Prostate gland (tissue), 2 donors: ENCODE results near the gene EXOC2. TPM values are rescaled to one million over a fixed set of nuclear protein-coding genes. Genes with fewer than 3 reads are reported as not detected.
"Not testable (repeated sequence)": the region's sequence is repeated elsewhere in the genome, so short reads cannot be mapped to it uniquely, and the experiment has no call there.

Experiments
- DNase-seq: peaks from one replicate; pipeline ENCODE4 v3.0.0-alpha.2; 2019; ENCODE audit warnings: low spot score
- H3K27ac ChIP-seq, 2 donors: fragments of 200-600 bp; sonication (generic); 2 replicates each; pipeline ENCODE4 v1.5.1; 2017 to 2019
- H3K27me3 ChIP-seq: fragments of 200-600 bp; sonication (generic); replicated peaks from 2 replicates; pipeline ENCODE4 v1.5.1; 2019; ENCODE audit not compliant: insufficient read depth
- H3K36me3 ChIP-seq, 2 donors: fragments of 200-600 bp; sonication (generic); 1 replicate in 1 of 2; 2 replicates in 1 of 2; pipeline versions ENCODE4 v1.5.1 to v1.8.1; 2017 to 2019
- H3K4me1 ChIP-seq: fragments of 200-600 bp; sonication (generic); replicated peaks from 2 replicates; pipeline ENCODE4 v1.5.1; 2019
- H3K4me3 ChIP-seq, 2 donors: fragments of 200-600 bp; sonication (generic); 2 replicates each; pipeline ENCODE4 v1.5.1; 2017 to 2019
- H3K9me3 ChIP-seq: fragments of 200-600 bp; sonication (generic); 2 replicates; pipeline ENCODE4 v1.5.1; 2017
- POLR2A ChIP-seq: fragments of 450-650 bp; IDR thresholded peaks from one replicate; pipeline ENCODE4 v1.6.1; 2016; ENCODE audit warnings: antibody characterized with exemption, mild to moderate bottlenecking
- POLR2AphosphoS5 ChIP-seq: sonication (generic); formaldehyde crosslinking; IDR thresholded peaks from one replicate; pipeline ENCODE4 v1.6.1; 2017; ENCODE audit warnings: antibody characterized with exemption
- WGBS: methylation state at CpG from one replicate; pipeline ENCODE4 v1.1.5; 2018; 5-methylcytosine and 5-hydroxymethylcytosine counted together
- intact Hi-C: fragments of 100-400 bp; cut with DNase I; formaldehyde crosslinking; loops from one replicate; pipeline ENCODE4 v1.14.2; 2022
- total RNA-seq, 2 donors: library from RNA; depleted of rRNA; stranded (reverse); fragments of >200 nt; gene quantifications; one replicate each; pipeline ENCODE4 v1.1.0, GENCODE V29; 2016
- TF ChIP-seq, protein P1 (sequence below), 4 experiments: fragments of 200-600 bp in 2 of 4; fragments of 450-650 bp in 2 of 4; sonication (generic) in 2 of 4; IDR thresholded peaks; 1 replicate in 3 of 4; 2 replicates in 1 of 4; pipeline ENCODE4 v1.5.1; 2016 to 2019; ENCODE audit warnings: antibody characterized with exemption in 4 of 4, mild to moderate bottlenecking in 2 of 4, moderate library complexity in 2 of 4

The EXOC2 gene
- total RNA-seq, 2 donors from 2014 or later = 18.2 to 30.8 TPM

DNA sequence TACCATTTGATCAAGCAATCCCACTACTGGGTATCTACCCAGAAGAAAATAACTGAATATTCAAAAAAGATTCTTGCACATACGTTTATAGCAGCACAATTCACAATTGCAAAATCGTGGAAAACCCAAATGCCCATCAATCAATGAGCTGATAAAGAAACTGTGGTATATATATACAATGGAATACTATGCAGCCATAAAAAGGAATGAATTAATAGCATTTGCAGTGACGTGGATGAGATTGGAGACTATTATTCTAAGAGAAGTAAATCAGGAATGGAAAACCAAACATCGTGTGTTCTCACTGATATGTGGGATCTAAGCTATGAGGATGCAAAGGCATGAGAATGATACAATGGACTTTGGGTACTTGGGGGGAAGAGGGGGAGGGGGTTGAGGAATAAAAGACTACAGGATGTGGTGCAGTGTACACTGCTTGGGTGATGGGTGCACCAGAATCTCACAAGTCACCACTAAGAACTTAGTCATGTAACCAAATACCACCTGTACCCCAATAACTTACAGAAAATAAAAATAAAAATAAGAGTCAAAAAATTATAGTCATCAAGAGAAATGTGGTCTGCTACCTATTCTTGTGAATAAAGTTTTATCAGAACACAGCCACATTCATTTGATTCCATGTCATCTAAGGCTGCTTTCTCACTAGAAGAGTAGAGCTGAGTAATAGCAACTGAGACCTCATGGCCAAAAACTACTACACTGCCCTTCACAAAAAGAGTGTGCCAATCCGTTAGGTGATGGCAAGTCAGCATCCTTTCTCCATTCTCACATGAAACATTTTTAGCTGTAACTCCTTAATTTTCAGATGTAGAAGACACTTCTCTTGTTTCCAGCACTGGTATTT lies 27.3 kb downstream of the EXOC2 start:
- H3K27ac ChIP-seq = no peak overlapping the region
- H3K4me3 ChIP-seq = no peak overlapping the region
- intact Hi-C loops = no loop called here
- H3K27me3 ChIP-seq = no peaks in the 10 kb centered on the region
- no peaks in the 10 kb centered on the region for H3K9me3 ChIP-seq
- no peaks in the 10 kb centered on the region for H3K4me1 ChIP-seq
- 91% methylated on average over 5 of the region's 5 CpGs for WGBS
- H3K36me3 ChIP-seq = no peaks in the 10 kb centered on the region
- no peak for DNase-seq
- TF ChIP-seq, protein P1, sequence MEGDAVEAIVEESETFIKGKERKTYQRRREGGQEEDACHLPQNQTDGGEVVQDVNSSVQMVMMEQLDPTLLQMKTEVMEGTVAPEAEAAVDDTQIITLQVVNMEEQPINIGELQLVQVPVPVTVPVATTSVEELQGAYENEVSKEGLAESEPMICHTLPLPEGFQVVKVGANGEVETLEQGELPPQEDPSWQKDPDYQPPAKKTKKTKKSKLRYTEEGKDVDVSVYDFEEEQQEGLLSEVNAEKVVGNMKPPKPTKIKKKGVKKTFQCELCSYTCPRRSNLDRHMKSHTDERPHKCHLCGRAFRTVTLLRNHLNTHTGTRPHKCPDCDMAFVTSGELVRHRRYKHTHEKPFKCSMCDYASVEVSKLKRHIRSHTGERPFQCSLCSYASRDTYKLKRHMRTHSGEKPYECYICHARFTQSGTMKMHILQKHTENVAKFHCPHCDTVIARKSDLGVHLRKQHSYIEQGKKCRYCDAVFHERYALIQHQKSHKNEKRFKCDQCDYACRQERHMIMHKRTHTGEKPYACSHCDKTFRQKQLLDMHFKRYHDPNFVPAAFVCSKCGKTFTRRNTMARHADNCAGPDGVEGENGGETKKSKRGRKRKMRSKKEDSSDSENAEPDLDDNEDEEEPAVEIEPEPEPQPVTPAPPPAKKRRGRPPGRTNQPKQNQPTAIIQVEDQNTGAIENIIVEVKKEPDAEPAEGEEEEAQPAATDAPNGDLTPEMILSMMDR (IDR thresholded peaks at IDR 0.05) = no peak
- TF ChIP-seq POLR2AphosphoS5 (no peak), POLR2A (no peak)

DNA sequence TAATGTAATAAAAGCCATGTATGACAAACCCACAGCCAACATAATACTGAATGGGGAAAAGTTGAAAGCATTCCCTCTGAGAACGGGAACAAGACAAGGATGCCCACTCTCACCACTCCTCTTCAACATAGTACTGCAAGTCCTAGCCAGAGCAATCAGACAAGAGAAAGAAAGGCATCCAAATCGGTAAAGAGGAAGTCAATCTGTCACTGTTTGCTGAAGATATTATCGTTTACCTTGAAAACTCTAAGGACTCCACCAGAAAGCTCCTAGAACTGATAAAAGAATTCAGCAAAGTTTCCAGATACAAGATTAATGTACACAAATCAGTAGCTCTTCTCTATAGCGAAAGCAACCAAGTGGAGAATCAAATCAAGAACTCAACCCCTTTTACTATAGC lies 29.2 kb downstream of the EXOC2 start:
- H3K4me1 ChIP-seq, DNase-seq, H3K9me3 ChIP-seq, H3K4me3 ChIP-seq, H3K27ac ChIP-seq, H3K27me3 ChIP-seq, H3K36me3 ChIP-seq, intact Hi-C loops: not testable (repeated sequence)
- 72% methylated on average over 4 of the region's 4 CpGs for WGBS

DNA sequence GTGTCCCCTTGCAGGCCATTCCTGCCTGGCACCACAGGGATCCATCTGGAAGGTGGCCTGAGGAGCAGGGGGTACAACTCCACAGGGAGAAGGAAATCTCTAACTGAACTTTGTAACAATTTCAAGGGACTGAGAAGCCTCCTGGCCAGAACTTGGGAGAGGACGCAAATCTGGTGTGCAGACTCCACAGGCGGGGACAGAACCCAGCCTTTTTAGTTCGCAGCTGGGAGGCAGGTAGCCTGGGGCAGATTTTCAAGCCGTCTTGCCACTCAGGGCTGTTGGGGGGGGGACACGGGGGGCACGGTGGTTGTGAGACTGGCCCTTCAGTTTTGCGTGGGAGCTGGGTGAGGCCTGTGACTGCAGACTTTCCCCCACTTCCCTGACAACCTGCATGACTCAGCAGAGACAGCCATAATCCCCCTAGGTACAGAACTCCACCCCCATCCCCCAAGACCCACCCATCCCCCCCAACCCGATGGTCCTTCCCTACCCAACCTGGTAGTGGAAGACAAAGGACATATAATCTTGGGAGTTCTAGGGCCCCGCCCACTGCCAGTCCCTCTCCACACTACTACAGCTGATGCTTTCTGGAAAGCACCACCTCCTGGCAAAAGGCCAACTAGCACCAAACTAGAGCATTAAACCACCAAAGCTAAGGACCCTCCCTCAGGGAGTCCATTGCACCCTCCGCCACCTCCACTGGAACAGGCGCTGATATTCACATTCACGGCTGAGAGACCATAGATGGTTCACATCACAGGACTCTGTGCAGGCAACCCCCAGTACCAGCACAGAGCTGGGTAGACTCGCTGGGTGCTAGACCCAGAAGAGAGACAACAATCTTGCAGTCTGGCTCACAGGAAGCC lies 33.0 kb downstream of the EXOC2 start:
- no peaks in the 10 kb centered on the region for H3K9me3 ChIP-seq
- no peak overlapping the region for H3K27ac ChIP-seq
- DNase-seq = no peak
- intact Hi-C loops = no loop called here
- no peaks in the 10 kb centered on the region for H3K36me3 ChIP-seq
- WGBS = 84% methylated on average over 12 of the region's 13 CpGs
- TF ChIP-seq POLR2A = no peak
- TF ChIP-seq POLR2AphosphoS5 = no peak
- TF ChIP-seq, protein P1 (IDR thresholded peaks at IDR 0.05) = no peak
- no peaks in the 10 kb centered on the region for H3K27me3 ChIP-seq
- no peaks in the 10 kb centered on the region for H3K4me1 ChIP-seq
- no peak overlapping the region for H3K4me3 ChIP-seq

DNA sequence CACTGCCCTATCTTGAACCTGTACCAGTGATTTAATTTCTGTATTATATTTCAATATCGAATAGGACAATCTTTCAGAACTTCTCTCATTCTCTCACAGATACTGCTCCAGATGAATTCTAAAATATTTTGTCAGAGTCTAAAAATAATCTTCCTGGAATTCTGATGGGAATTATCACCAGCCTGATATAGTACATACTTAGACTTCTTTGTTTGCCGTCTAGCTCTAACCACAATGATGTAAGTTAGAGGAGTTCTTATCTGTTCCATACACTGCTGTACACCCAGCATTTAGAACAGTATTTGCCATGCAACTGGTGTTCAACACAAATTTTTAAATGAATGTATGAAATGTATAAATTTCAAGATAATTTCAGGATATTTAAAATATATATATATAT lies 34.7 kb downstream of the EXOC2 start:
- DNase-seq = no peak
- TF ChIP-seq POLR2A (no peak), POLR2AphosphoS5 (no peak)
- TF ChIP-seq, protein P1 (IDR thresholded peaks at IDR 0.05) = no peak
- Histone ChIP-seq H3K27ac (no peak overlapping the region), H3K4me1 (no peaks in the 10 kb centered on the region), H3K9me3 (no peaks in the 10 kb centered on the region), H3K27me3 (no peaks in the 10 kb centered on the region), H3K36me3 (no peaks in the 10 kb centered on the region), H3K4me3 (no peak overlapping the region)
- 73% methylated on average over 2 of the region's 2 CpGs for WGBS
- intact Hi-C loops = no loop called here

DNA sequence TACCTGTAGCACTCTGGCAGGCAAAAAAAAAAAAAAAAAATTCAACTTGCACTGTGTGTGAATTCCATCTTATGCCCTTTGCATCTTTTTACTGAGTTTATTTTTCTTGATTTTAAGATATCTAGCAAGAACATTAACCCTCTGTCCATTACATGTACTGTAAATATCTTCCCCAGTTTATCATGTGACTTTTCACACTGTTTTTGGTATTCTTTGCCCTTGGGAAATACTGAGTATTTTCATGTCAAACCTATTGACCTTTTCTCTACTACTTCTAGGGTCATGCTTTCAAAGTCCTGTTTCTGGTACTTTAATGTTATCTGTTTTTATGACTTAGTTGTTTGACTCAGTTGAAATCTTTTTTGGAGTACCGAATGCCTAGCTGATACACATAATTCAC lies 35.2 kb downstream of the EXOC2 start:
- no peak overlapping the region for H3K4me3 ChIP-seq
- H3K27me3 ChIP-seq = no peaks in the 10 kb centered on the region
- no peak overlapping the region for H3K27ac ChIP-seq
- WGBS = 93% methylated on average over 1 of the region's 1 CpG
- TF ChIP-seq POLR2A = no peak
- TF ChIP-seq, protein P1 (IDR thresholded peaks at IDR 0.05) = no peak
- TF ChIP-seq POLR2AphosphoS5 = no peak
- no peaks in the 10 kb centered on the region for H3K4me1 ChIP-seq
- H3K9me3 ChIP-seq = no peaks in the 10 kb centered on the region
- H3K36me3 ChIP-seq = no peaks in the 10 kb centered on the region
- no peak for DNase-seq
- intact Hi-C loops = no loop called here
